Vagina (tissue), 2 donors: ENCODE data around the gene PLCB1.

Experiments used
- CTCF ChIP-seq, 3 experiments: fragments of 450-650 bp in 2 of 3; fragments of 200-600 bp in 1 of 3; sonication (generic) in 1 of 3; IDR thresholded peaks; one replicate each; pipeline ENCODE4 v1.5.1; 2017 to 2019; ENCODE audit warnings: antibody characterized with exemption in 3 of 3, mild to moderate bottlenecking in 2 of 3, moderate library complexity in 2 of 3
- POLR2A ChIP-seq, 2 donors: fragments of 450-650 bp; IDR thresholded peaks; one replicate each; pipeline ENCODE4 v1.6.1; 2017; ENCODE audit warnings: antibody characterized with exemption in 2 of 2, mild to moderate bottlenecking in 2 of 2, moderate library complexity in 2 of 2
- POLR2AphosphoS5 ChIP-seq, 2 donors: sonication (generic); formaldehyde crosslinking; IDR thresholded peaks; one replicate each; pipeline ENCODE4 v1.9.0; 2017; ENCODE audit warnings: antibody characterized with exemption in 2 of 2, mild to moderate bottlenecking in 2 of 2, low read depth in 1 of 2; ENCODE audit not compliant: insufficient read depth in 1 of 2

DNA sequence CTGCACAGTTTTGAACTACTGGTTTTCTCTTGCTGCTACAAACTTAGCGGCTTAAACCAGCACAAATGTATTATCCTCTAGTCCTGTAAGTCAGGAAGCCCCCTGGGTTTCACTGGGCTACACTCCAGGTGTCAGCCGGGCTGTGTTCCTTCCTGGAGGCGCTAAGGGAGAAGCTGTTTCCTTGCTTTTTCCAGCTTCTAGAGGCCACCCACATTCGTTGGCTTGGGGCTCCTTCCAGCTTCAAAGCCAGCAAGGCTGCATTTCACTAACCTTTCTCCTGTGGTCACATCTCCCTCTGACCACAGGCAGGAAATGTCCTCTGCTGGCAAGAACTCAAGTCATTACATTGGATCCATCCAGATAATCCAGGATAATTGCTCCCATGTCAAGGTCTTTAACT is 586.2 kb downstream of the PLCB1 start:
- TF ChIP-seq POLR2A (IDR thresholded peaks at IDR 0.05) (no peak), POLR2AphosphoS5 (IDR thresholded peaks at IDR 0.05; ENCODE audit: insufficient read depth in 1 of 2, low read depth in 1 of 2) (no peak), CTCF (IDR thresholded peaks at IDR 0.05) (no peak)
